GM23248 (cell line): ENCODE data around the gene MDH1B. TPM values are rescaled to one million over a fixed set of nuclear protein-coding genes. Genes with fewer than 3 reads are reported as not detected.

Source experiments
- DNase-seq: peaks from one replicate; pipeline ENCODE4 v3.0.0-alpha.2; 2015
- H2AFZ ChIP-seq: fragments of 200-600 bp; sonication (generic); 2 replicates; pipeline ENCODE4 v1.6.1; 2016; ENCODE audit warnings: antibody characterized with exemption
- H3F3A ChIP-seq: fragments of 200-600 bp; sonication (generic); 2 replicates; pipeline ENCODE4 v1.6.1; 2016; ENCODE audit warnings: mild to moderate bottlenecking, antibody characterized with exemption, mixed run types; ENCODE audit not compliant: insufficient read depth
- H3K27ac ChIP-seq: fragments of 200-600 bp; sonication (generic); 2 replicates; pipeline ENCODE4 v1.5.1; 2016; ENCODE audit warnings: mild to moderate bottlenecking
- H3K27me3 ChIP-seq: fragments of 200-600 bp; sonication (generic); replicated peaks from 2 replicates; pipeline ENCODE4 v1.6.1; 2016; ENCODE audit warnings: mild to moderate bottlenecking; ENCODE audit not compliant: insufficient read depth
- H3K36me3 ChIP-seq: fragments of 200-600 bp; sonication (generic); 2 replicates; pipeline ENCODE4 v1.6.1; 2016; ENCODE audit warnings: low read depth, mild to moderate bottlenecking
- H3K4me1 ChIP-seq: fragments of 200-600 bp; sonication (generic); 2 replicates; pipeline ENCODE4 v1.6.1; 2016; ENCODE audit warnings: mild to moderate bottlenecking; ENCODE audit not compliant: insufficient read depth
- H3K4me2 ChIP-seq: fragments of 200-600 bp; sonication (generic); one replicate; pipeline ENCODE4 v1.6.1; 2016; ENCODE audit warnings: mild to moderate bottlenecking; ENCODE audit not compliant: unreplicated experiment
- H3K4me3 ChIP-seq: fragments of 200-600 bp; sonication (generic); 2 replicates; pipeline ENCODE4 v1.5.1; 2016; ENCODE audit warnings: mild to moderate bottlenecking
- H3K79me2 ChIP-seq: fragments of 200-600 bp; sonication (generic); 2 replicates; pipeline ENCODE4 v1.6.1; 2016; ENCODE audit warnings: mild to moderate bottlenecking; ENCODE audit not compliant: insufficient read depth
- H3K9ac ChIP-seq: fragments of 200-600 bp; sonication (generic); 2 replicates; pipeline ENCODE4 v1.6.1; 2016; ENCODE audit warnings: mild to moderate bottlenecking
- H3K9me2 ChIP-seq: fragments of 200-600 bp; sonication (generic); 2 replicates; pipeline ENCODE4 v1.6.1; 2016; ENCODE audit warnings: mixed run types, mild to moderate bottlenecking, moderate library complexity; ENCODE audit not compliant: insufficient read depth
- H3K9me3 ChIP-seq: fragments of 200-600 bp; sonication (generic); one replicate; pipeline ENCODE4 v1.6.1; 2017; ENCODE audit warnings: low read depth
- H4K20me1 ChIP-seq: fragments of 200-600 bp; sonication (generic); 2 replicates; pipeline ENCODE4 v1.6.0; 2016; ENCODE audit not compliant: insufficient read depth
- EZH2 ChIP-seq: fragments of 200-600 bp; sonication (generic); IDR thresholded peaks from 2 replicates; pipeline ENCODE4 v1.6.1; 2018; ENCODE audit warnings: antibody characterized with exemption, mild to moderate bottlenecking; ENCODE audit not compliant: insufficient read depth, poor library complexity, severe bottlenecking
- EZH2phosphoT487 ChIP-seq: fragments of 200-600 bp; sonication (generic); IDR thresholded peaks from 2 replicates; pipeline ENCODE4 v1.6.1; 2018; ENCODE audit warnings: antibody characterized with exemption, moderate library complexity, mild to moderate bottlenecking, low read depth; ENCODE audit not compliant: insufficient read depth
- WGBS, 2 experiments: methylation state at CpG; one replicate each; pipeline ENCODE4 v1.1.6; 2015 to 2017; ENCODE audit warnings: low lambda C conversion rate in 2 of 2, low coverage in 1 of 2; ENCODE audit errors: missing lambda C conversion rate in 2 of 2; 5-methylcytosine and 5-hydroxymethylcytosine counted together
- in situ Hi-C: fragments of 300-500 bp; cut with MboI; formaldehyde crosslinking; loops from 2 replicates; pipeline ENCODE4 v1.15.0; 2020
- polyA plus RNA-seq: library from polyadenylated mRNA; unstranded; fragments of >200 nt; fragmentation: Nextera tagmentation; extraction: Ambion mirVana; gene quantifications from 2 replicates; pipeline ENCODE4 v1.2.1, GENCODE V29; 2016
- total RNA-seq: library from RNA; depleted of rRNA; stranded (reverse); fragments of >200 nt; shearing (Covaris generic); gene quantifications from 2 replicates; pipeline ENCODE4 v1.2.3, GENCODE V29; 2014

The MDH1B gene
- total and polyA plus RNA-seq, 2 experiments from 2014 or later = 0.54 to 0.80 TPM

DNA sequence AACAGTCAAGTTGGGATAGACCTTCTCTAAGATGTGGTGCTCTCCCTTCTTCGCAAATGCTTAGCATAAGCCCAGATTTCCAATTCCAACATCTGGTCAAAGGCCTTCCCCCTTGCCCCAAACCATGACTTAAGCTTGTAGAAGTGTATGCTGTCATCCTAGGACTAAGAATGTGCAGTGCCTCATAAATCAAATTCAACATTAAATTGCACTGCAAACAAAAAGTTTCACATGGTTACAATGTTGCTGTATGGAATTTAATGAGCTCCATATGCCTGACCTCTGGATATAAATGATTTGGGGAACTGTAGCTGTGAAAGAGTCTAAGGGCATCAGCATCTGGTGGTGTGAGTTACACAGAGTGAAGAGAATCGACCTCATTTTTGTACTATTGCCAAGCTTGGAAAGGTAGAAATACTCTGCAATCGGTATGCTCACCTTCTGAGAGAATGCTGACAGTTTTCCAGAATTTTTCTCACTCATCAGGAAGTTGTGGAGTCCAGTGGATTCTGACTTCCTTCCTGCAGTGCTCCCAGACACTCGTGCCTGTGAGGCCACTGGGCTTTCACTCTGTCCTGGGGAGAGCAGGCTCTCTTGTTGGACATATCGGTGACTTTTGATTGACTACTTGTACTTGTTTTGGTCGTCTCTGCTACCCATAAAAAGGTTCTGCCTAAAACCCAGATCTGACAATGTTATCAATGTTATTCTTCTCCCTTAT lies 40.9 kb upstream of the MDH1B start:
- Histone ChIP-seq H4K20me1 (no peaks in the 10 kb centered on the region), H3K79me2 (no peaks in the 10 kb centered on the region), H3K9ac (no peak overlapping the region), H3K36me3 (no peaks in the 10 kb centered on the region), H3K27ac (no peak overlapping the region), H3K4me3 (no peak overlapping the region), H3K9me3 (no peaks in the 10 kb centered on the region), H3K4me2 (no peak overlapping the region), H2AFZ (no peak overlapping the region), H3F3A (no peaks in the 10 kb centered on the region), H3K9me2 (no peaks in the 10 kb centered on the region), H3K4me1 (no peaks in the 10 kb centered on the region), H3K27me3 (no peaks in the 10 kb centered on the region)
- WGBS, 2 experiments = 59 to 62% methylated on average over 6 of the region's 6 CpGs
- DNase-seq = peak; percentile 11
- no peak for TF ChIP-seq EZH2phosphoT487
- TF ChIP-seq EZH2 = no peak
- in situ Hi-C loops = no loop called here

DNA sequence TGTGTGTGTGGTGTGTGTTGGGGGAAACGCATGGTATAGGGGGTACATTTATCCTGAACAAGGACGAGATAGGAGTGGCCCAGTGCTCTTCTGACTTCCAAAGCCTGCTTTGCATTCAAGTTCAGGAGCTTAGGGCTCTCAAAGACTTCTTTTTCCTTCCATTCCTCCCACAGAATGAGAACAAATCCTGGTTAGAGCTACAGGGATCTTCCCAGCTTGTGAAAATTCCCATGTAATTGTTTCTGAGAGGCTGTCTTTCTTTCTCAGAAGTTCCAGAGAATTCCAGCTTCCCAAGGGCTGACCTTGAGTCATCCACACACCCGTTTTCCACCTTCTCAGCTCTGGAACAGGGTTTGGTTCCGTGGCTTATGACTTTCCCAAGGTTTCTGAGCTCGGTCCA lies 39.2 kb upstream of the MDH1B start:
- no peak overlapping the region for H3K27ac ChIP-seq
- H2AFZ ChIP-seq = no peak overlapping the region
- H3K4me3 ChIP-seq = no peak overlapping the region
- no peaks in the 10 kb centered on the region for H3K9me2 ChIP-seq
- WGBS, 2 experiments = 50 to 61% methylated on average over 5 of the region's 5 CpGs
- H3K36me3 ChIP-seq = no peaks in the 10 kb centered on the region
- H3K4me2 ChIP-seq = no peak overlapping the region
- no peaks in the 10 kb centered on the region for H4K20me1 ChIP-seq
- no peak overlapping the region for H3K9ac ChIP-seq
- H3K79me2 ChIP-seq = no peaks in the 10 kb centered on the region
- no peaks in the 10 kb centered on the region for H3K9me3 ChIP-seq
- H3F3A ChIP-seq = no peaks in the 10 kb centered on the region
- no peaks in the 10 kb centered on the region for H3K27me3 ChIP-seq
- peaks cover 7% of the 10 kb centered on the region; the same call in 1 of the 2 replicates for H3K4me1 ChIP-seq
- no peak for TF ChIP-seq EZH2phosphoT487
- no peak for TF ChIP-seq EZH2
- DNase-seq = peak; percentile 17
- in situ Hi-C loops = no loop called here

GRCh38 chr2:206802654-206803514 lies 37.8 kb upstream of the MDH1B start:
- H3F3A ChIP-seq = no peaks in the 10 kb centered on the region
- H3K9me3 ChIP-seq = no peaks in the 10 kb centered on the region
- no peaks in the 10 kb centered on the region for H3K36me3 ChIP-seq
- no peak overlapping the region for H2AFZ ChIP-seq
- no peak for TF ChIP-seq EZH2phosphoT487
- no peak for TF ChIP-seq EZH2
- H3K4me2 ChIP-seq = no peak overlapping the region
- H4K20me1 ChIP-seq = no peaks in the 10 kb centered on the region
- no peak for DNase-seq
- no peak overlapping the region for H3K27ac ChIP-seq
- 93 to 95% methylated on average over 7 of the region's 7 CpGs for WGBS, 2 experiments
- H3K9me2 ChIP-seq = no peaks in the 10 kb centered on the region
- H3K79me2 ChIP-seq = no peaks in the 10 kb centered on the region
- H3K4me1 ChIP-seq = peaks cover 7% of the 10 kb centered on the region; the same call in 1 of the 2 replicates
- no peak overlapping the region for H3K9ac ChIP-seq
- no peak overlapping the region for H3K4me3 ChIP-seq
- no peaks in the 10 kb centered on the region for H3K27me3 ChIP-seq
- in situ Hi-C loops = no loop called here

GRCh38 chr2:206801418-206802189 lies 36.5 kb upstream of the MDH1B start:
- H3K9me2 ChIP-seq = no peaks in the 10 kb centered on the region
- H3K4me1 ChIP-seq = peaks cover 7% of the 10 kb centered on the region; the same call in 1 of the 2 replicates
- no peak for DNase-seq
- H3F3A ChIP-seq = no peaks in the 10 kb centered on the region
- H3K27ac ChIP-seq = no peak overlapping the region
- H4K20me1 ChIP-seq = no peaks in the 10 kb centered on the region
- no peak overlapping the region for H2AFZ ChIP-seq
- H3K9ac ChIP-seq = no peak overlapping the region
- no peak overlapping the region for H3K4me3 ChIP-seq
- H3K36me3 ChIP-seq = no peaks in the 10 kb centered on the region
- TF ChIP-seq EZH2 (no peak), EZH2phosphoT487 (no peak)
- no peaks in the 10 kb centered on the region for H3K27me3 ChIP-seq
- no peaks in the 10 kb centered on the region for H3K9me3 ChIP-seq
- H3K79me2 ChIP-seq = no peaks in the 10 kb centered on the region
- 75% methylated on average over 9 of the region's 9 CpGs for WGBS, 2 experiments
- in situ Hi-C loops = no loop called here
- H3K4me2 ChIP-seq = no peak overlapping the region
